ENCODE data around the gene LENG8. TPM values are rescaled to one million over a fixed set of nuclear protein-coding genes. Genes with fewer than 3 reads are reported as not detected.
"Not testable (repeated sequence)": the region's sequence is repeated elsewhere in the genome, so short reads cannot be mapped to it uniquely, and the experiment has no call there.

LENG8 gene
- total RNA-seq, 1 experiment from 2014 or later: 196 TPM

GRCh38 chr19:54507038-54507717, 58.2 kb downstream of the LENG8 start:
- H3K79me2 ChIP-seq (ENCODE audit: insufficient read depth, low read length); POLR2A ChIA-PET; CTCF ChIA-PET; H3K27ac ChIP-seq (ENCODE audit: low read depth, low read length); intact Hi-C loops (cut with micrococcal nuclease); H3K4me2 ChIP-seq (ENCODE audit: low read length); BruUV-seq (replicated peaks); H3K27me3 ChIP-seq (ENCODE audit: insufficient read depth, low read length); H3K9ac ChIP-seq (ENCODE audit: low read length); RAD21 ChIA-PET (ENCODE audit: low non-redundant PET in 1 of 2, low total read pairs in 2 of 2, uncharacterized antibody in 2 of 2, unreplicated experiment in 2 of 2); H3K9me3 ChIP-seq (ENCODE audit: control insufficient read depth in 1 of 2, insufficient read depth in 1 of 2, low read depth in 1 of 2, low read length in 2 of 2); DNase-seq (ENCODE audit: low read depth, low spot score); H4K20me1 ChIP-seq (ENCODE audit: insufficient read depth); H3K36me3 ChIP-seq (ENCODE audit: control insufficient read depth in 1 of 2, insufficient read depth in 2 of 2, low read length in 2 of 2); H3K4me3 ChIP-seq (replicated peaks in 1 of 2; ENCODE audit: low read depth in 1 of 2, low read length in 2 of 2); H2AFZ ChIP-seq (ENCODE audit: low read depth, low read length, poor library complexity, severe bottlenecking); H3K4me1 ChIP-seq (ENCODE audit: control insufficient read depth in 1 of 2, insufficient read depth in 2 of 2, low read length in 2 of 2); ATAC-seq; H3K9me2 ChIP-seq (ENCODE audit: insufficient read depth): not testable (repeated sequence)

GRCh38 chr19:54507824-54508223, 58.8 kb downstream of the LENG8 start:
- intact Hi-C loops (cut with micrococcal nuclease): no loop called here

More at GRCh38 chr19:54507824-54508223, 58.8 kb downstream of the LENG8 start:
- no TSS peak for BruUV-seq (replicated peaks)
- Histone ChIP-seq H3K36me3 (ENCODE audit: control insufficient read depth in 1 of 2, insufficient read depth in 2 of 2, low read length in 2 of 2) (no peaks in the 10 kb centered on the region), H3K27ac (ENCODE audit: low read depth, low read length) (no peak overlapping the region), H3K4me1 (ENCODE audit: control insufficient read depth in 1 of 2, insufficient read depth in 2 of 2, low read length in 2 of 2) (peaks cover 0 to 8% of the 10 kb centered on the region in 2 experiments; a peak in 2 of 4 replicates), H3K9me3 (ENCODE audit: control insufficient read depth in 1 of 2, insufficient read depth in 1 of 2, low read depth in 1 of 2, low read length in 2 of 2) (no peaks in the 10 kb centered on the region), H3K9ac (ENCODE audit: low read length) (no peak overlapping the region), H3K9me2 (ENCODE audit: insufficient read depth) (no peaks in the 10 kb centered on the region), H3K79me2 (ENCODE audit: insufficient read depth, low read length) (no peaks in the 10 kb centered on the region), H2AFZ (ENCODE audit: low read depth, low read length, poor library complexity, severe bottlenecking) (no peak overlapping the region), H3K4me3 (replicated peaks in 1 of 2; ENCODE audit: low read depth in 1 of 2, low read length in 2 of 2) (no peak overlapping the region), H3K4me2 (ENCODE audit: low read length) (no peak overlapping the region), H4K20me1 (ENCODE audit: insufficient read depth) (no peaks in the 10 kb centered on the region), H3K27me3 (ENCODE audit: insufficient read depth, low read length) (no peaks in the 10 kb centered on the region)
- ChIA-PET RAD21 (ENCODE audit: low non-redundant PET in 1 of 2, low total read pairs in 2 of 2, uncharacterized antibody in 2 of 2, unreplicated experiment in 2 of 2) (no interaction called here), CTCF (no interaction called here), POLR2A (no interaction called here)
- no peak for DNase-seq (ENCODE audit: low read depth, low spot score)
- TF ChIP-seq MAX (IDR thresholded peaks at IDR 0.05) (no peak), SP1 (IDR thresholded peaks at IDR 0.05; ENCODE audit: low read depth) (no peak), POLR2A (IDR thresholded peaks at IDR 0.05; ENCODE audit: borderline replicate concordance, extremely low read depth, insufficient read depth, insufficient read length) (no peak), ELF1 (IDR thresholded peaks at IDR 0.05; ENCODE audit: borderline replicate concordance, low read depth) (no peak), ZFX (IDR thresholded peaks at IDR 0.05) (no peak), REST (IDR thresholded peaks at IDR 0.05; ENCODE audit: low read depth) (no peak)
- TF ChIP-seq, protein P1, sequence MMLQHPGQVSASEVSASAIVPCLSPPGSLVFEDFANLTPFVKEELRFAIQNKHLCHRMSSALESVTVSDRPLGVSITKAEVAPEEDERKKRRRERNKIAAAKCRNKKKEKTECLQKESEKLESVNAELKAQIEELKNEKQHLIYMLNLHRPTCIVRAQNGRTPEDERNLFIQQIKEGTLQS (IDR thresholded peaks at IDR 0.05): no peak
- no peak for ATAC-seq

Data from HCT116 (cell line).